EL (cell line): ENCODE data around the gene AATK.

ENCODE experiments used
- DNase-seq: peaks from one replicate; pipeline ENCODE4 v3.0.0-alpha.2; 2016

The AATK gene

GRCh38 chr17:81194941-81195901 is 29.2 kb upstream of the AATK start:
- DNase-seq = no peak

- no peak for DNase-seq
These were observed 28.3 kb upstream of the AATK start for GRCh38 chr17:81194225-81194760.

- DNase-seq = no peak
These were observed 27.6 kb upstream of the AATK start for GRCh38 chr17:81193470-81194224.

DNA sequence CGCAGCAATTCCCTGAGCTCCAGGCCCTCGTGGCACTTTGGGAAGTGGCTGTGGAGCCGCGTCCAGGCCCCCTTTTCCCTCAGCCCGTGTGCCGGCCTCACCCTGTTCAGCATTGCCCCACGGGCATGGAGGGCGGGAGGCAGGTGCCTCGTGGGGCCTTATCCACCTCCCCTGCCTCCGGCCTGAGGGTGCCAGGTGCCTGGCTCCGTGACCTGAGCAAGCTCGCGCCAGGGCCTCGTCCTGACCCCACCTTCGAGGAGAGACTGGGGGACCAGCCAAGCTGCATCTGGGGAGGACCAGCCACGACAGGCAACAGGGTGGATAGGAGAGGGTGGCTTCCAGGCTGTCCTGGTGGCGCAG is 27.0 kb upstream of the AATK start:
- DNase-seq = no peak

GRCh38 chr17:81192386-81193050 is 26.5 kb upstream of the AATK start:
- DNase-seq = no peak

DNA sequence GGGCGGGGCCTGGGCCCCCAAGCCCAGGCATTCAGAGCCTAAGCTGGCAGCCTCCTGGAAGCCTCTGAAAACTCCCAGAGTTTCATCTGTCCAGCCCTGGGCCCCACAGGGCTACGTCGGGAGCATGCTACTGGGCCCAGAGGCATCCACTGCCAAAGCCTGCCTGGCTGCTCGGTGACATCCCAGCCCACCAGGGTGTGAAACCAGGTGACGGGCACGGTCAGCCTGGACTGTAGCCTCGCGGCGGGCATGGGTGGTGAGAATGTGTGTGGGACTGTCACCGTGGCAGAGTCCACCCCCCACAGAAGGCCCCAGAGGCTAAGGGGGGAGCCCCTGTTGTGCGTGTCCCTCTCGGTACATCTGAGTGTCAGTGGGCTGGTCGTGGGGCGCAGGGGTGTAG is 25.6 kb upstream of the AATK start:
- no peak for DNase-seq

DNA sequence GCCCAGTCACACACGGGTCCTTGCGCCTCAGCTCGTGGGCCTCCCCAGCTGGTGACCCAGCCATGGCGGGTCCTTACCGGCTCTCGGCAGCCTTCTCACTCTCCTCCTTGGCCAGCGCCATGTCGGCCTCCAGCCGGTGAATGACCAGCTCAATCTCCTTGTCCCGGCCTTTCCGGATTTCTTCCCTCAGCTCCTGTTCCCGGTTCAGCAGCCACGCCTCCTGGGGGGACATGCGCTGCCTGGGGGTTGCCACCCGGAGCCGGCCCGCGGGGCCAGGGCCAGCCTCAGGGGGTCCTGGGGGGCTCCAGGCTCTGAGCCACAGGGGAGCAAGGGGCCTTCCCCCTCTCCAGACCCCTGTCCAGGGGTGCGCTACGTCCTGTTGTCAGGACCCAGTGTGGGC is 25.1 kb upstream of the AATK start:
- DNase-seq = no peak

DNA sequence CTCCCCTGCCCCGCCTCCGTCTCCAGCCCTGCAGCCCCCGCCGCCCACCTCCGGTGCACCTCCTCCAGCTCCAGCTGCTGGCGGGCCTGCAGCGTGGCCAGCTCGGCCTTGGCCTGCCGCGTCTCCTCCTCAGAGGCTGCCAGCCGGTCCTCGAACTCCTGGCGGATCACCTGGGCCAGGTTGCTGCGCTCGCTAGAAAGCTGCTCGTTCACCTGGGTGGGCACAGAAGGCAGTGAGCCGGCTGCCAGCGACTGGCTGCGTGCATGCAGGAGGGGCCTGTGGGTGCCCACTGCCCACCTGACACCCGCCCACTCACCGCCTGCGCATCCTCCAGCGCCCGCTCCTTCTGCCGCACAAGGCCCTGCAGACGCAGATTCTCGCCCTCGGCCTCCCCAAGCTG is 24.6 kb upstream of the AATK start:
- DNase-seq = no peak

GRCh38 chr17:81189670-81190530 is 23.9 kb upstream of the AATK start:
- no peak for DNase-seq

DNA sequence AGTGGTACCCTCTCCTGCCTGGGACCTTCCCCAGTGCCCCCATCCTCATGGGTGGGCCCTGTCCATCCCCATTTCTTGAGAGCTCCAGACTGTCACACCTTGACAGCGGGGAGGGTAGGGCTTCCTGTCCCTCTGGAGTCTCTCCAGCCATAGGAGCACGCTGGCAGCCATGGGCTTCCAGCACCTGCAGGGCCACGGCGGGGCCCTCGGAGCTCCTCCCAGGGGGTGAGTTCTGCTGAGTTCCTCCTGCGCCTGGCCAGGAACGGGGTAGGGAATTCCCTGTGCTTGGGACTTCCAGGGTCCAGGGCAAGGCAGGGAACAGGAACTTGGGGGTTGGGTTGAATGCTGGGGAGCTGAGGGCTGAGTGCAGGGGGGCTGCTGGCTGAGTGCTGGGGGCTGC is 23.0 kb upstream of the AATK start:
- DNase-seq = no peak

- no peak for DNase-seq
These were observed 22.4 kb upstream of the AATK start for GRCh38 chr17:81188491-81188840.

DNA sequence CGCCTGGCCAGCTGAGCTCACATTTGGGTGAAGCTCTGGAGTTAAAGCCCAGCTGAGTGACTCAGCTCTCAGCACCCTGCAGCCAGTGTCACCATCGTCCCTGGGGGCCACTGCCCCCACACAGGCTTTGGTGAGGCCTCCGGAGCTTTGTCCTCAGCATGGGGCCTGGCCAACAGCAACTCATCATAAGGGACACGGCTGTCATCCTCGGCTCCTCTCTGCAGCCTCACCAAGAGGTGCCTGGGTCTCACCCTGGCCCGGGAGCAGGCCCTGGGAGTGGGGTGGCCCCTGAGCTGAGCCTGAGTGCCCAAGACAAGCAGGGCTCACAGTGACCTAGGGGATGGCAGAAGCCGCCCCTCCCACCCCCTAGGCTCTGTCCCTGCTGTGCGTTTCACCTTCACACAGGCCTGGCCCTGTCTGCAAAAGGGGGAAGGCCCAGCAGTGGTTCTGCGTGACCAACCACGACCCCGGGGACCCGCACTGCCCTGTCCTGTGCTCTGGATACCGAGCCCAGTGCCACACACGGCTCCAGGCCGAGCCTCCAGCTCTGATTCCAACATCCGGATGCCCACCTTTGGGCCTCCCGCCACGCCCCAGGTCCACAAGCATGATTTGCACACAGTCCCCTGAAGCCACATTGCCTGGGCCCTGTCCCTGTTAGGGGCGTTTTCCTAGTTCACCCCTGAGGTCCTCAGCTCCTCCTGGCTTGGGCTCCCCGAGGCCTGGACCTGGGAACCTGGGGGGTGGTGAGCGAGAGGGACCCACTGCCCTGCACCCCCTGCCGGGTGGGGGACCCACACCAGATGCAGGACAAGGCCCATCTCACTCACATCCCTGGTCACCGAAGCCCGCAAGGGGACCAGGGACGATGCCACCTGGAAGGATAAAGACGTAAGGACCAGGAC is 21.8 kb upstream of the AATK start:
- no peak for DNase-seq

GRCh38 chr17:81187120-81187519 is 21.1 kb upstream of the AATK start:
- no peak for DNase-seq

GRCh38 chr17:81186203-81186602 is 20.2 kb upstream of the AATK start:
- DNase-seq = no peak

DNA sequence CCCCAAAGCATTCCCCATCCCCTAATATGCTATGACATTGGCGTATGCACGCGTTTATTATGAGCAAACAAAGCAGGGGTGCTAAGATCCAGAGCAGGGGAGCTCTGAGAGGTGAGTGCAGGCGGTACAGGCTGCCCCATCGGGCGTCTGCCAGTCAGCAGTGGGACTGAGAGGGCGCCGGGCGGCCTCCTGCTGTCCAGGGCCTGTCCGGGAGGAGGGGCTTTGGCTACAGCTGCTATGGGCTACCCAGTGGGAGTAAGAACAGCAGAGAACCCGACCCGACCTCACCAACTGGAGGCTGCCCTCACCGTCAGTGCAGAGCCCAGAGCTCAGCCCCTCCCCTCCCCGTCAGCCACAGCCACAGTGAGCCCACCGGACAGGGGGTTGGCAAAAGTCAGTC is 18.5 kb upstream of the AATK start:
- DNase-seq = no peak

GRCh38 chr17:81183807-81184206 is 17.8 kb upstream of the AATK start:
- no peak for DNase-seq

GRCh38 chr17:81183316-81183715 is 17.3 kb upstream of the AATK start:
- DNase-seq = no peak

DNA sequence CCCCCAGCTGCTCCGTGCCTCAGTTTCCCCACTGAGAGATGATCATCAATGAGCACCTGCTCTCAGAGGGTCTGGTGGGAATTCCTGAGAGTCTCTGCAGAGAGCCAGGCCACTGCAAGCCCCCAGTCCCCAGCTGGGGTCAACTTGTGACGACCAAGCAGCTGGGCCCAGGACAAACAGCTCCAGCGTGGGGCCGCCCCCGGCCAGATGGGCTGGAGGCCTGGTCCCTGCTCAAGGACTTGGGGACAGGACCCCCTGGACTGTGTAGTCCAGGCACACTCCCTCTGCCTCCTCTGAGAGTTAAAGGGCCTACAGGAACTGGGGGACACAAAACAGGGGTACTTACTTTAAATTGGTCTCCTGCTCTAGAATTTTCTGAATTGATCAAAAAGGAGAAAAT is 16.6 kb upstream of the AATK start:
- no peak for DNase-seq

DNA sequence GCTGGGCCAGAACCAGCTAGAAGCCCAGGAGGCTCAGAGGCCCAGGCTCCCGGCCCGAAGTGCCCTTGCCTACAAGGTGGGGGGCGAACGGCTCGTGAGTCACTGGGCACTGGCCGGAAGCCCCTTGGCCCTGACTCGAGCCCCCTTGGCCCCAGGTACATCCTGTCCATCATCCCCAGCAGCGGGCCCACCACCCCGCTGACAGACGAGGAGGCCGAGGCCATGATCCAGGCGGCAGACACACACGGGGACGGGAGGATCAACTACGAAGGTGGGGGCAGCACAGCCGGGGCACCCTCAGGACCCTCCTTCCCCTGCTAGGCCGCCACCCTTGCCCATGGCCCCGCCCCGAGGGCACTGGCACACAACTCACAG is 15.8 kb upstream of the AATK start:
- no peak for DNase-seq

- DNase-seq = no peak
These were observed 15.1 kb upstream of the AATK start for GRCh38 chr17:81180836-81181810.
